Measurements from ENCODE around the gene TBC1D4. TPM values are rescaled to one million over a fixed set of nuclear protein-coding genes. Genes with fewer than 3 reads are reported as not detected.
"Not testable (repeated sequence)": the region's sequence is repeated elsewhere in the genome, so short reads cannot be mapped to it uniquely, and the experiment has no call there.

The TBC1D4 gene
- total RNA-seq, 1 experiment from 2014 or later = 19.5 TPM

DNA sequence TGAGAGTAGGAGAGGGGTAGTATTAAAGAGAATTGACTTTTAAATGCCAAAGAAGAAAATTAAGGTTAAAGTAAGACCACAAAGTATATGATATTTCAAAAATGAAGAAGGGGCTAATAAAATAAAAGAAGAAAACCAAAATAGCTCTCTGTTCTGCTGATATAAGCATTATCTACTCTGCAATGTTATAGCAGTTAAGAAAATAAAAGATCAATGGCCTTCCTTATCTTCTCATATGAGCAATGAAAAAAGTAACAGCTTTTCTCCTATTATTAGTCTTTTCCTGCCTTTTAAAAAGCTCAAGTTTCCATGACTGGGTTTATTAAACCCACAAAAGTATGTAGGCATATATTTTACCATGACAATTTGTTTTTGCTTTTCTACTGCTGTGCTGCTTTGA is 126.4 kb downstream of the TBC1D4 start:
- H4K20me1 ChIP-seq (ENCODE audit: insufficient read depth) = no peaks in the 10 kb centered on the region
- BruUV-seq (replicated peaks) = no TSS peak
- H3K27me3 ChIP-seq (ENCODE audit: insufficient read depth, low read depth) = no peaks in the 10 kb centered on the region

DNA sequence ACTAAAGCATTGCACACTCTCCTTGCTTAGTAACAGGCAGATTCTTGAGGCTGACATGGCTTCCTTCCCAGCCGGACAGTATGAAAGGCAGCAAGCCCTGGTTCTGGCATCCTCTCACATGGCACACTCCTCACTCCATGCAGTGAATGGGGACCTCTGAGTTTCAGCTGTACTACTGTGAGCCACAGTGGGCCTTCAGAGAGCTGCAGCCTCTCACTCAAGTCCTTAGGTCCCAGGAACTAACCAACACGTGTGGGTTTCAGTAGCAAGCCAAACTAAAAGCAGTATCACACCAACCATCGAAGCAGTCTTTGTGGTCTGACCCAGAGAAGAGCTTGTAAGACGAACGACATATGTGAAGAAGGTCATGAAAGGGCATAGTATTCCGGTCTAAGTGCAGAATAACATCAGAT is 128.2 kb downstream of the TBC1D4 start:
- H3K27me3 ChIP-seq (ENCODE audit: insufficient read depth, low read depth) = no peaks in the 10 kb centered on the region
- no TSS peak for BruUV-seq (replicated peaks)
- no peaks in the 10 kb centered on the region for H3K36me3 ChIP-seq (ENCODE audit: low read depth)
- no peaks in the 10 kb centered on the region for H3K9me2 ChIP-seq (ENCODE audit: insufficient read depth)
- intact Hi-C loops (cut with micrococcal nuclease; ENCODE audit: unreplicated experiment) = no loop called here
- no peak overlapping the region for H3K27ac ChIP-seq
- no peaks in the 10 kb centered on the region; the same call in 1 of the 2 replicates for H3F3A ChIP-seq (ENCODE audit: insufficient read depth, low read depth)
- POLR2A ChIA-PET (ENCODE audit: unreplicated experiment) = no interaction called here
- H4K20me1 ChIP-seq (ENCODE audit: insufficient read depth) = no peaks in the 10 kb centered on the region
- H3K4me2 ChIP-seq = no peak overlapping the region
- H3K4me3 ChIP-seq = no peak overlapping the region
- no peaks in the 10 kb centered on the region for H3K9me3 ChIP-seq (ENCODE audit: insufficient read depth, low read depth)
- no peak overlapping the region for H2AFZ ChIP-seq
- H3K4me1 ChIP-seq (replicated peaks; ENCODE audit: insufficient read depth) = no peaks in the 10 kb centered on the region
- CTCF ChIA-PET = no interaction called here
- no peaks in the 10 kb centered on the region for H3K79me2 ChIP-seq (ENCODE audit: low read depth)
- no peak for DNase-seq
- no peak for TF ChIP-seq EZH2 (IDR thresholded peaks at IDR 0.05; ENCODE audit: low read depth)
- TF ChIP-seq, protein P1, sequence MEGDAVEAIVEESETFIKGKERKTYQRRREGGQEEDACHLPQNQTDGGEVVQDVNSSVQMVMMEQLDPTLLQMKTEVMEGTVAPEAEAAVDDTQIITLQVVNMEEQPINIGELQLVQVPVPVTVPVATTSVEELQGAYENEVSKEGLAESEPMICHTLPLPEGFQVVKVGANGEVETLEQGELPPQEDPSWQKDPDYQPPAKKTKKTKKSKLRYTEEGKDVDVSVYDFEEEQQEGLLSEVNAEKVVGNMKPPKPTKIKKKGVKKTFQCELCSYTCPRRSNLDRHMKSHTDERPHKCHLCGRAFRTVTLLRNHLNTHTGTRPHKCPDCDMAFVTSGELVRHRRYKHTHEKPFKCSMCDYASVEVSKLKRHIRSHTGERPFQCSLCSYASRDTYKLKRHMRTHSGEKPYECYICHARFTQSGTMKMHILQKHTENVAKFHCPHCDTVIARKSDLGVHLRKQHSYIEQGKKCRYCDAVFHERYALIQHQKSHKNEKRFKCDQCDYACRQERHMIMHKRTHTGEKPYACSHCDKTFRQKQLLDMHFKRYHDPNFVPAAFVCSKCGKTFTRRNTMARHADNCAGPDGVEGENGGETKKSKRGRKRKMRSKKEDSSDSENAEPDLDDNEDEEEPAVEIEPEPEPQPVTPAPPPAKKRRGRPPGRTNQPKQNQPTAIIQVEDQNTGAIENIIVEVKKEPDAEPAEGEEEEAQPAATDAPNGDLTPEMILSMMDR (conservative IDR thresholded peaks at IDR 0.05) = no peak

More for the DNA sequence above, 126.4 kb downstream of the TBC1D4 start:
- H2AFZ ChIP-seq = no peak overlapping the region
- H3K4me2 ChIP-seq = no peak overlapping the region
- no peaks in the 10 kb centered on the region for H3K9me2 ChIP-seq (ENCODE audit: insufficient read depth)
- ChIA-PET POLR2A (ENCODE audit: unreplicated experiment) (no interaction called here), CTCF (no interaction called here)
- DNase-seq = no peak
- H3K27ac ChIP-seq = no peak overlapping the region
- intact Hi-C loops (cut with micrococcal nuclease; ENCODE audit: unreplicated experiment) = no loop called here
- no peaks in the 10 kb centered on the region for H3K79me2 ChIP-seq (ENCODE audit: low read depth)
- no peak for TF ChIP-seq EZH2 (IDR thresholded peaks at IDR 0.05; ENCODE audit: low read depth)
- TF ChIP-seq, protein P1 (conservative IDR thresholded peaks at IDR 0.05) = no peak
- no peak overlapping the region for H3K4me3 ChIP-seq
- H3K9me3 ChIP-seq (ENCODE audit: insufficient read depth, low read depth) = no peaks in the 10 kb centered on the region
- no peaks in the 10 kb centered on the region for H3K4me1 ChIP-seq (replicated peaks; ENCODE audit: insufficient read depth)
- H3K36me3 ChIP-seq (ENCODE audit: low read depth) = no peaks in the 10 kb centered on the region
- H3F3A ChIP-seq (ENCODE audit: insufficient read depth, low read depth) = no peaks in the 10 kb centered on the region; the same call in 1 of the 2 replicates

DNA sequence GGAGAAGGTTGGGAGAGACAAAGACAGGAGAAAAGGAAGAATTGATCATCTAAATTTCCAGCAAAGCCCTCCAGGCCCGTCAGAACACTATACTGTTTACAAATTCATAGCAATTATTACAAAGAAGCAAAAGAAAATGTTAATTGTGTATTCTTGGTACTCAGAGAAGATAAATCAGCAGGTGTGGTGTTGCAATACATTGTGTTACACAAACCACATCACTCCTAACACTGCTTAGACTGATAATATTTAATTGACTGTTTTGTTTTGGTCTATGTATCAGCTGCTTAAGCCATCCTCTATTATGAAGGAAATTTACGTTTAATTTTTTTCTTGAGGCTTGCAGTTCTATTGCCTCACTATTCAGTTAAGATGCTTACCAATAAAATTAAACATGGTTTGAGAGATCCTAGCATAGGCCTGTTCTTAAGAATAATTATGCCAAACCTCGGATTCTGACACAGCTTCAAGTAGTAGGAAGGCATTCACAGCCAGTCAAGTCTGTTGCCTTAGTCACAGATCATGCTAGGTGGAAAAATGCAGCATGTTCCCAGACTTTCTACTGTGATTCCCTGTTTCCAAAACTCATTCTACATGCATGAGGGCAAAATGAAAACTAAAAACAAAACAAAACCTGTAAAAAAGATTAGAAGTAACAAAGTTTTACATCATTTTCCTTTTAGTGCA is 129.2 kb downstream of the TBC1D4 start:
- intact Hi-C loops (cut with micrococcal nuclease; ENCODE audit: unreplicated experiment) = no loop called here
- POLR2A ChIA-PET (ENCODE audit: unreplicated experiment) = no interaction called here
- no peaks in the 10 kb centered on the region for H3K9me3 ChIP-seq (ENCODE audit: insufficient read depth, low read depth)
- TF ChIP-seq EZH2 (IDR thresholded peaks at IDR 0.05; ENCODE audit: low read depth) = no peak
- TF ChIP-seq, protein P1 (conservative IDR thresholded peaks at IDR 0.05) = no peak
- no peak overlapping the region for H3K27ac ChIP-seq
- no peaks in the 10 kb centered on the region for H3K4me1 ChIP-seq (replicated peaks; ENCODE audit: insufficient read depth)
- no peaks in the 10 kb centered on the region for H3K27me3 ChIP-seq (ENCODE audit: insufficient read depth, low read depth)
- no peaks in the 10 kb centered on the region for H3K79me2 ChIP-seq (ENCODE audit: low read depth)
- no peaks in the 10 kb centered on the region for H4K20me1 ChIP-seq (ENCODE audit: insufficient read depth)
- CTCF ChIA-PET = no interaction called here
- no peak overlapping the region for H3K4me3 ChIP-seq
- H3F3A ChIP-seq (ENCODE audit: insufficient read depth, low read depth) = no peaks in the 10 kb centered on the region; the same call in 1 of the 2 replicates
- H3K9me2 ChIP-seq (ENCODE audit: insufficient read depth) = no peaks in the 10 kb centered on the region
- no peaks in the 10 kb centered on the region for H3K36me3 ChIP-seq (ENCODE audit: low read depth)
- H3K4me2 ChIP-seq = no peak overlapping the region
- no TSS peak for BruUV-seq (replicated peaks)
- no peak overlapping the region for H2AFZ ChIP-seq
- no peak for DNase-seq

DNA sequence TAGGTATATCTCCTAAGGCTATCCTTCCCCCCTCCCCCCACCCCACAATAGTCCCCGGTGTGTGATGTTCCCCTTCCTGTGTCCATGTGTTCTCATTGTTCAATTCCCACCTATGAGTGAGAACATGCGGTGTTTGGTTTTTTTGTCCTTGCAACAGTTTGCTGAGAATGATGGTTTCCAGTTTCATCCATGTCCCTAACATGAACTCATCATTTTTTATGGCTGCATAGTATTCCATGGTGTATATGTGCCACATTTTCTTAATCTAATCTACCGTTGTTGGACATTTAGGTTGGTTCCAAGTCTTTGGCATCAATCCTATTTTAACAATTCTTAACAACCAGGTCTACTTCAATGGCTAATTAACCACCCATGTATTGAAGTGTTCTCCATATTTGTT is 130.4 kb downstream of the TBC1D4 start:
- intact Hi-C loops (cut with micrococcal nuclease; ENCODE audit: unreplicated experiment); H3K9me2 ChIP-seq (ENCODE audit: insufficient read depth); H2AFZ ChIP-seq; H3K27ac ChIP-seq; H3K4me2 ChIP-seq; H3K4me1 ChIP-seq (replicated peaks; ENCODE audit: insufficient read depth); H4K20me1 ChIP-seq (ENCODE audit: insufficient read depth); CTCF ChIA-PET; POLR2A ChIA-PET (ENCODE audit: unreplicated experiment); H3K79me2 ChIP-seq (ENCODE audit: low read depth); H3K4me3 ChIP-seq; H3K9me3 ChIP-seq (ENCODE audit: insufficient read depth, low read depth); H3K27me3 ChIP-seq (ENCODE audit: insufficient read depth, low read depth); H3F3A ChIP-seq (ENCODE audit: insufficient read depth, low read depth); DNase-seq; BruUV-seq (replicated peaks); H3K36me3 ChIP-seq (ENCODE audit: low read depth): not testable (repeated sequence)
